H7 (cell line): Measurements from ENCODE around the gene PLEKHJ1. TPM values are rescaled to one million over a fixed set of nuclear protein-coding genes. Genes with fewer than 3 reads are reported as not detected.

Experiments used
- DNase-seq: peaks from one replicate; pipeline ENCODE4 v3.0.0; 2012
- H3K27me3 ChIP-seq: 2 replicates; pipeline ENCODE4 v1.6.0; 2011; ENCODE audit warnings: mild to moderate bottlenecking, low read length; ENCODE audit not compliant: control insufficient read depth, insufficient read depth
- H3K36me3 ChIP-seq: replicated peaks from 2 replicates; pipeline ENCODE4 v1.5.1; 2011; ENCODE audit warnings: low read length; ENCODE audit not compliant: control insufficient read depth, insufficient read depth
- H3K4me3 ChIP-seq: 2 replicates; pipeline ENCODE4 v1.5.1; 2011; ENCODE audit warnings: low read depth, mild to moderate bottlenecking, control low read depth, low read length, moderate library complexity; ENCODE audit not compliant: insufficient read depth
- total RNA-seq: library from RNA; depleted of rRNA; stranded (reverse); fragments of >200 nt; shearing (Covaris generic); gene quantifications from 2 replicates; pipeline ENCODE4 v1.2.3, GENCODE V29; 2014

Gene PLEKHJ1
- total RNA-seq, 1 experiment from 2014 or later, result 295 TPM

DNA sequence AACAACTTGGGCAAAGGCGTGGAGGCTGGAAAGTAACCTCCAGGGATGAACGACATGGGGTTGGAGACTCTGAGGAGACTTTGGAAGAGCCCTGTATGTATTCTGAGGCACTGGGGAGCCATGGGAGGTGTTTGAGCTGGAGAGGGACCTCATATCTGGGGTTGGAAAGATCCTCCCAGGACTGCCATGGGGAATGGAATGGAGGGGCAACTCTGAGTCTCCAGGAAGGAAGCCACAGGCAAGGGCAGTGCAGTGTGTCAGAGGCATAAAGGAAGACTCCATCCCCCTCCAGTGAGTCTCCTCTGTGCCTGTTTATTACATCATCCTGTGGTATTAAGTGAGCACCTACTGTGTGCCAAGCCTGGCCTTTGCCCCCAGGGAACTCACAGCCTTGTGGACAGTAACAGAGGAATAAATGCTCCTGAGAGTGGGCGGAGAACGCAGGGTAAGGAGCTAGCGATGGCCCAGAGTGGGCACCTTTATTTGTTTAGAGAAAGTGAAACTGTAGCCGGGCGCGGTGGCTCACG, 38.1 kb upstream of the PLEKHJ1 start:
- no peak overlapping the region for H3K4me3 ChIP-seq
- H3K27me3 ChIP-seq, result no peaks in the 10 kb centered on the region

DNA sequence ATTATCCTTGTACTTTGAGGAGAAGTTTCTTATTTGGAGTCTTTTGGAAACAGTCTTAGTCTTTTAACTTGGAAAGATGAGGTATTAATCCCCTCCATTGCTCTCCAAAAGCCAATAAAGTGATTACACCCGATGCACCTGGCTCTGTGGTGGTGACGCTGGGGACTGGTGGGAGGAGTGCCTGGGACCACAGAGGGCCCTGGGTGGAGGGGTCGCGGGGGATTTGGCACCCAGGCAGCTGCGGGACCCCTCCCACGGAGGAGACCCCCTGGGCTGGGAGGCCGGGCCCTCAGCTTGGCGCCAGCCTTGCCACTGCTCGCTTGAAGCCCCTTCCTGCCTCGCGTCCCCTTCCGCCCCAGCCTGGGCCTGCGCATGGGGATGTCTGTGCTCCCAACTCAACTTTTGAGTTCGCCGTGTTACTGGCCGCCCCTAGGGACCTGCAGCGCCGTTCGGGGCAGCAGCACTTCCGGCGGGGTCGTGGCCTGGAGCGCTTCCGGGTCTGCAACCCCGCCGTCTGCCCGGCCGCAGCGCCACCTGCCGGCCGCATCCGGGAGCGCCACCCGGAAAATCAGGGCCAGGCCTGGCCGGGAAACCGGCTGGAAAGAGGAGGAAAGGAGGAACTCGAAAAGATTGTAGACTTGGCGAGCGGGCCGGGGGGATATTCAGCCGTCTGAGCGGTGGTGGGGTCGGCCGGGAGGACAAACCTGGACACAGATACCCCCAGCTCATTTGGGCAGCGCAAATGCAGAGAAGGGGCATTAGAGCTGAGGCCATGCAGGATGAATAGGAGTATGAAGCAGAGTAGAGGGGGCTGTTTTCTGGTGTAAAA, 37.4 kb upstream of the PLEKHJ1 start:
- H3K36me3 ChIP-seq, result peaks cover 9% of the 10 kb centered on the region
- DNase-seq, result peak; percentile 98
- H3K4me3 ChIP-seq, result peak overlapping the region; percentile 10; the same call in 1 of the 2 replicates
- no peaks in the 10 kb centered on the region for H3K27me3 ChIP-seq

More for the DNA sequence above, 38.1 kb upstream of the PLEKHJ1 start:
- DNase-seq, result no peak
- peaks cover 9% of the 10 kb centered on the region for H3K36me3 ChIP-seq

DNA sequence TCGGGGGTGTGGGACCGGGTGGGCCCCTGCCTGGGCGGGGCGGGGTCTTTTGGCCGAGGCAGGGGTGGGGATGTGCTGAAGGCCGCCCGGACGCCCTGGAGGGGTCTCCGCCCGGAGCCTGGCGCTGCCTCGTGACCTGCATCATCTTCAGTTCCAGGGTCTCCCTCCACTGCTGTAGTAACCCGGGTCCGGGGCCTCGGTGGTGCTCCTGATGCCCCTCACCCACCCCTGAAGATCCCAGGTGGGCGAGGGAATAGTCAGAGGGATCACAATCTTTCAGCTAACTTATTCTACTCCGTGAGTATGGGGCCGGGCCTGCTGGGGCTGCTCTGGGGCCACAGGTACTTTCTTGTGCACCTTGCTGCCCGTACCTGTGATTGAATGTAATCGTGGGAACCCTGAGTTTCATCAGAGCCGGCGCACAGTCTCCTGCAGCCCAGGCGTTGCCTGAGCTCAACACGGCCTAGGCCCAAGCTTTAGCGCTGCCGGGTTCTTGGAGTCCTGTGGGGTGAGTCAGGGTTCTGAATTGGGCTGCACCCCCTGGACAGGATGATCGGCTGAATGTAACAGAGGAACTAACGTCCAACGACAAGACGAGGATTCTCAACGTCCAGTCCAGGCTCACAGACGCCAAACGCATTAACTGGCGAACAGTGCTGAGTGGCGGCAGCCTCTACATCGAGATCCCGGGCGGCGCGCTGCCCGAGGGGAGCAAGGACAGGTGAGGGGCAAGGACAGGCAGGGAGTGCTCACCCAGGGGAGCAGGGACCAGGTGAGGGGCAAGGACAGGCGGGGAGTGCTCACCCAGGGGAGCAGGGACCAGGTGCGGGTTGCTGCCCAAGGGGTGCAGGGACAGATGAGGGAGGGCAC, 35.3 kb upstream of the PLEKHJ1 start:
- Histone ChIP-seq H3K27me3 (no peaks in the 10 kb centered on the region), H3K4me3 (peak overlapping the region; percentile 100), H3K36me3 (peaks cover 9% of the 10 kb centered on the region)
- peak; percentile 82 for DNase-seq

DNA sequence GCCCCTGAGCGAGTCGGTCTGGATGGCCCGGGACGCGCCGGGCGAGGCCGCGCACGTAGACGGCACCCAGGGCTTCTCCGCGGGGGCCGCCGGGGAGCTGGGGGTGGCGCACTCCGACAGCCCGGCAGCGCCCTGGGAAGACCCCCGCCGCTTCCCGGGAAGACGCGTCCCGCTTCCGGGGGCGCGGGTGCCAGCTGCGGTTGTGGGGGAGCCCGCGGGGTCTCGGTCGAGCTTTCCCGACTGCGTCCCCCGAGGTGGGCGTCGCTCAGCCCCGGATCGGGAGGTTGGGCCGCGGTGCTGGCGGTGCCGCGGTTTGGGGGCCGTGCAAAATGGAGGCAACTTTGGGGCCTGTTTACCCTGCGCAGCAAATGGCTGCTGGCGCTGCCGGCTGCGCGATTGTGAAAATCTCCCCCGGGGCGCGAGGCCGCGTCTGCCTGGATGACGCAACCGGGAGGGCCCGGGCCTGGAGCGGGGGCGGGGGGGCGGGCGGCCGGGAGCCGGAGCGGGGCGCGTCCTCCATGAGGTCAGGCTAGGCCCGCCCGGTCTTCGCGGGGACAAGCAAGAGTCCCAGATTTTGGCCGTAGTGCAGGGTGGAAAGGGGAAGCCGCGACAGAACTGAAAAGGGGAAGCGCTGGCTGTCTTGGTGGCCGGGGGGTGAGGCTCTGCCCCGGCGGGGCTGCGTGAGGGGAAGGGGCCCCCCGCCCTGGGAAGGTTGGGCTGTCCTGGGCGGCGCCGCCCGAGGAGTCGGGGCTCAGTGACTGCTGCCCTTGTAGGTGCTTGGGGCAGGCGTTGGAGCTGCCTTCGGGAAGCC, 34.5 kb upstream of the PLEKHJ1 start:
- peak; percentile 91 for DNase-seq
- Histone ChIP-seq H3K4me3 (peak overlapping the region; percentile 100), H3K36me3 (peaks cover 9% of the 10 kb centered on the region)

DNA sequence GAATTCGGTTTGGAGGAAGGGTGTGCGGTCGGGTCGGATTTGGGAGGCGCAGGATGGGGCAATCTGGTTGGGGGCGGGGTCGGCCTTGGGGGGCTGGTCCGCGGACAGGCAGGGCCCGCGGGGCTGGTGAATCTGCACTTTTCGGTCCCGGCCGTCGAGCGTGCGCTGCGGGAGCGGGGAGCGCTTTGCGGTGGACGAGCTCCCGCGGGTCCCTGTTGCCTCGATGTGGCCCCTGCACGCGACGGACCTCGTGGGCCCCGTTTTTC, 34.0 kb upstream of the PLEKHJ1 start:
- no peaks in the 10 kb centered on the region for H3K27me3 ChIP-seq
- H3K36me3 ChIP-seq, result peaks cover 9% of the 10 kb centered on the region
- H3K4me3 ChIP-seq, result peak overlapping the region; percentile 100
- peak; percentile 83 for DNase-seq

More for the DNA sequence above, 34.5 kb upstream of the PLEKHJ1 start:
- H3K27me3 ChIP-seq, result no peaks in the 10 kb centered on the region

DNA sequence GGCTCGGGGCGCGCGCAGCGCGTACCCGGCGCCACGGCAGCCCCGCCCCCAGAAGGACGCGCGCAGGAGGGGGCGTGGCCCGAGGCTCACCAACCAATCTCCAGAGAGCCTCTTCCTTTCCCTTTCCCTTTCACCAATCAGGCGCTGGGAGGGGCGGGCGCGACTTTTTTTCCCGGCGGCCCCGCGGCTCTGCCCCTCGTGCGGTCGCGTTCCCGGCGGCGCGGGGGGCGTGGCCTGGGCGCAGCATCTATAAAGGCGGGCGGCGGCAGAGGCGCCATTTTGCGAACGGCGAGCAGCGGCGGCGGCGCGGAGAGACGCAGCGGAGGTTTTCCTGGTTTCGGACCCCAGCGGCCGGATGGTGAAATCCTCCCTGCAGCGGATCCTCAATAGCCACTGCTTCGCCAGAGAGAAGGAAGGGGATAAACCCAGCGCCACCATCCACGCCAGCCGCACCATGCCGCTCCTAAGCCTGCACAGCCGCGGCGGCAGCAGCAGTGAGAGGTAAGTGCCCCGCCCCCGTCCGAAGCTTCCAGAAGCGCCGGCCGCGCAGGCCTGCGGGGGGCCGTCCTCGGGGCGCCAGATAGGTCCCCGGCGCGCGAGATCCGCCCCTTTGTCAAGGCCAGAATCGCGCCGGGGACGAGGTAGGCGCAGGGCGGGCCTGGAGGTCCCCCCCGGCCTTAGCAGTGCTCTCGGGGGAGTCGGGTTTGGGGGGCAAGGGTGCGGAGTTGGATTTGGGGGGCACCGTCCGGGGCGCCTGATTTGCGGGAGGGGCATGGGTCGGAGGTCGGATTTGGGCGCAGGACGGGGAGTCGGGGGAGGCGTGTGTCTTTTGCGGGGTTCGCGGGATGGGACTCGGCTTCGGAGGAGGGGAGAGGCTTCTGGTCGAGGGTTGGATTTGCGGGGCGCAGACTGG, 33.4 kb upstream of the PLEKHJ1 start:
- Histone ChIP-seq H3K4me3 (peak overlapping the region; percentile 100), H3K27me3 (no peaks in the 10 kb centered on the region), H3K36me3 (peaks cover 9% of the 10 kb centered on the region)
- peak; percentile 100 for DNase-seq

DNA sequence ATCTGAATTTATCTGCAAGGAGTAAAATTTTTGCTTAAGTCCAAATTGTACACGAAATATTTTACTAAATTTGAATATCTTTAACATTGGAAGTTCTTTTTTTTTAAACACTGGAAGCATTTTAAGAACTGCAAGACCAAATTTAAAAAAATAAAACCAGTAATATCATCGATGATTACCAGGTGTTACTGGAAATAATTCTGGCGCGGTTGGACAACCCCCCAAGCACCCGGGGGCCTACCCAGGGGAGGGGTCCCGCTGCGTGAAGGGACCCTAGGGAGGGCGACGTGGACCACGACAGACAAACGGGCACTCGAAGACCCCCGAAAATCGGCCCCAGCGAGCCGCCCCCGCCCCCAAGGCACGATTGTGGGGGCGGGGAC, 32.7 kb upstream of the PLEKHJ1 start:
- peaks cover 7% of the 10 kb centered on the region for H3K36me3 ChIP-seq
- no peak for DNase-seq
- peak overlapping the region; percentile 59 for H3K4me3 ChIP-seq
- H3K27me3 ChIP-seq, result no peaks in the 10 kb centered on the region

DNA sequence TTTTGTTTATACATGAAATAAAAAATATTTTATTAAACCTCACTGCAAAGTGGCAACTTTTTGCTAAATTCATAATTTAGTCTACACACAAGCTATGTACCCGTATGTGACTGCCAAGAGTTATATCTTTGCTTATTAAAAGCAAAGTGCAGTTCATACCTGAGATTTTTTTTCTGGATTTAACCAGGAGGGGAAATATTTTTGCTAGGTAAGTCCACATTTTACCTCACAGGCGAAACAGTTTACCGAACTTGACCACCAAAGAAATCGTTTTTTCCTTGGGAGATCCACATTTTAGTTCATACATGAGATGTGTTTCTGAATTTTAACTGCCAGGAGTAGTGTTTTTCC, 32.3 kb upstream of the PLEKHJ1 start:
- H3K36me3 ChIP-seq, result peaks cover 7% of the 10 kb centered on the region
- H3K4me3 ChIP-seq, result peak overlapping the region; percentile 59; the same call in 1 of the 2 replicates
- no peak for DNase-seq
- H3K27me3 ChIP-seq, result no peaks in the 10 kb centered on the region

DNA sequence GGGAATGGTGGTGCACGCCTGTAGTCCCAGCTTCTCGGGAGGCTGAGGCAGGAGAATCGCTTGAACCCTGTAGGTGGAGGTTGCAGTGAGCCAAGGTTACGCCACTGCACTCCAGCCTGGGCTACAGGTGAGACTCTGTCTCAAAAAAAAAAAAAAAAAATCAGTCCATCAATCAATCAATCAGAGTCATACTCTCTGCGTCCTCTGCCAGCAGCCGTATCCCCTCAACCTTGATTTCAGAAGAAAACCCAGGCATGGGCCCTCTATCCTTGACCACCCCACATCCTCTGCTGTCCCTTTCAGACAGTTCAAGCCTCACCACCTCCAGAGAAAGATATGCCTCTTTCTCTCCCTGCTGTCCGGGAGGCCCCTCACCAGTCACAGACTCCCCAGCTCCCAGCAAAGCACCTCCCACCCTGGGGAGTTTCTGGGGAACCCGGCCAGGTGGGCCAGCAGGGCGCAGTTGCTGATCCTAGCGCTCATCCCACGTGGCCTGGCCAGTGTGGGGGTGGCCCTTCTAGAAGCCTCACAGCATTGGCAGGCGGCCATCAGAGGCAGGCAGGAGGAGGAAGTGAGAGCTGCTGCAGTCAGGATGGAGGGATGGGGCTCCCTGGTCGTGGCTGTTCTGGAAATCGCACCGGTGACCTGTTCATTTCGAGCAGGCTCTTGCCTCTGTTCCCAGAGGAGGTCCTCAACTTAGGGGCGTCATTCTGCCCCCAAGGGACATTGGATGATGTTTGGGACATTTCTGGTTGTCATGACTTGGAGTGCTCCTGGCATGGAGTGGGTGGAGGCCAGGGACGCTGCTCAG, 30.3 kb upstream of the PLEKHJ1 start:
- no peak for DNase-seq
- Histone ChIP-seq H3K27me3 (no peaks in the 10 kb centered on the region), H3K36me3 (0 out of 2 replicates have a peak, but pooled peaks cover under 1% of the 10 kb centered on the region), H3K4me3 (no peak overlapping the region)

DNA sequence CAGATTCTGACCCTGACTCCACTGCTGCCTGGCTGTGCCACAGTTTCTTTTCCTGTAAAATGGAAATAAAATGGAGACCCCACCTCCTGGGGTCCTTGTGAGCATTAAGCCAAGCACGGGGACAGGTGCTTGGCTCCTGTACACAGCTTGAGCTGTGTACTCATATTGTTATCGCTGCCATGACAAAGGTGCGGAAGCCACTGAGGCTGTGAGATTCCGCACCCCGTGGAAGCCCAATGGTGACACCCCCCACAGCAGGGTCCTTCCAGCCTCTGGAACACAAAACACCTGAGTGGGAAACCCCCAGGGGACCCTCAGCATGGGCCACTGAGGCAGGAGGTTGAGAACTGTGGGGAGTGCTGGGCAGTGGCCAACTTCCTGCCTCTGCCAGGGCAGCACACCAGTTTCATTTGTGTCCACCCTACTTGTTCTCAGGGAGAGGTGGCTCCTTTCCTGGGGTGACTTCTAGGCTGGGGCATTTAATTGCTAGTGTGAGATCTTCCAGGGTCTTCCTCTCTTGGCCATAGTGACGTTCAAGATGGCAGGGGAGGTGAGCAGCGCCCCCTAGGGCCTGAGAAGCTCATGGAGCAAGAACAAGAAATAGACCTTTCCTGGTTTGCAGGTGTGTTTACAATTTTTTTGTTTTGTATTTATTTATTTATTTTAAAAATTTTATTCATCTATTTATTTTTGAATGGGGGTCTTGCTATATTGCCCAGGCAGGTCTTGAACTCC, 25.5 kb upstream of the PLEKHJ1 start:
- Histone ChIP-seq H3K4me3 (no peak overlapping the region), H3K27me3 (no peaks in the 10 kb centered on the region), H3K36me3 (no peaks in the 10 kb centered on the region)
- peak; percentile 83 for DNase-seq

DNA sequence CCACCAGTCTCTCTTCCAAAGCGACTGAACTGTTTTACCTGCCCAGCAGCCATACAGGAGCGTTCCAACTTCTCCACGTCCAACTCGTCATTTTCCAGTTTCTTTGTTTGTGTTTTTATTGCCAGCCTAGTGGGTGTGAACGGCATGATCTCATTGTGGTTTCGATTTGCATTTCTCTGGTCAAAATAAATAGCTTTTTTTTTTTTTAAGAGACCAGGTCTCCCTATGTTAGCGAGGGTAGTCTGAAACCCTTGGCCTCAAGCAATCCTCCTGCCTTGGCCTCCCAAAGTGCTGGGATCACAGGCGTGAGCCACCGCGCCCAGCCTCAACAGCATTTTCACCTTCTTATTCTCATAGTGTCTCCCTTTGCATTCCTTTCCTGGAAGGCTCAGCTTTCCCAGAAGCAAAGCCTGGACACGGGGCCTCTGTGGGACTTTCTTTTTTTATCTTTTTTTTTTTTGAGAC, 24.2 kb upstream of the PLEKHJ1 start:
- H3K4me3 ChIP-seq, result no peak overlapping the region
- no peaks in the 10 kb centered on the region for H3K27me3 ChIP-seq
- no peaks in the 10 kb centered on the region for H3K36me3 ChIP-seq
- no peak for DNase-seq

DNA sequence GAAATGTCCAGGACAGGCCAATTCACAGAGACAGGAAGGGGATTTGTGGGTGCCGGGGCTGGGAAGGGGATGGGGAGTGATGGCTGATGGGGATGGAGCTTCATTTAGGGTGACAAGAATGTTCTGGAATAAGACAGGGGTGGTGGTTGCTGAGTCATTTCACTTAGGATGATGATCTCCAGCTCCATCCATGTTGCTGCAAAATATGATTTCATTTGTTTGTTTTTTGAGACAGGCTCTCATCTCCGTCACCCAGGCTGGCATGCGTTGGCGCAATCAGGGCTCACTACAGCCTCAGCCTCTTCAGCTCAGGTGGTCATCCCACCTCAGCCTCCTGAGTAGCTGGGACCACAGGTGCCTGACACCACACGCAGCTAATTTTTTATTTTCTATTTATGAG, 23.2 kb upstream of the PLEKHJ1 start:
- H3K36me3 ChIP-seq, result no peaks in the 10 kb centered on the region
- no peaks in the 10 kb centered on the region for H3K27me3 ChIP-seq
- no peak overlapping the region for H3K4me3 ChIP-seq
- DNase-seq, result no peak
